ENCODE data around the gene ROBO2. TPM values are rescaled to one million over a fixed set of nuclear protein-coding genes. Genes with fewer than 3 reads are reported as not detected.

Gene ROBO2
- polyA plus RNA-seq, 1 donor from 2014 or later = 55.5 TPM

GRCh38 chr3:77620009-77620408 lies 580.1 kb downstream of the ROBO2 start:
- Histone ChIP-seq H3K9ac (ENCODE audit: low read length) (no peak overlapping the region), H3K9me3 (ENCODE audit: low read length) (no peaks in the 10 kb centered on the region), H3K36me3 (ENCODE audit: insufficient read depth, low read length) (peaks cover 3% of the 10 kb centered on the region), H3K4me2 (ENCODE audit: low read length) (no peak overlapping the region), H3K27ac (ENCODE audit: low read length) (no peak overlapping the region), H3K4me3 (ENCODE audit: low read length) (no peak overlapping the region), H2AFZ (ENCODE audit: low read depth, low read length) (no peak overlapping the region), H3K27me3 (ENCODE audit: insufficient read depth, low read depth, low read length) (no peaks in the 10 kb centered on the region), H3F3A (ENCODE audit: insufficient read depth, low read length, poor library complexity, severe bottlenecking) (no peaks in the 10 kb centered on the region), H3K9me2 (ENCODE audit: insufficient read depth, low read length) (no peaks in the 10 kb centered on the region), H3K79me2 (replicated peaks; ENCODE audit: insufficient read depth, low read length) (no peaks in the 10 kb centered on the region), H4K20me1 (ENCODE audit: insufficient read depth) (no peaks in the 10 kb centered on the region)
- TF ChIP-seq RAD21 (conservative IDR thresholded peaks at IDR 0.05) (no peak), MXI1 (conservative IDR thresholded peaks at IDR 0.05; ENCODE audit: poor library complexity, severe bottlenecking) (no peak), SMC3 (conservative IDR thresholded peaks at IDR 0.05; ENCODE audit: poor library complexity) (no peak), EZH2 (IDR thresholded peaks at IDR 0.05; ENCODE audit: borderline replicate concordance, insufficient read depth, low read length, poor library complexity, severe bottlenecking) (no peak), CTCF (IDR thresholded peaks at IDR 0.05; ENCODE audit: poor library complexity, severe bottlenecking) (no peak), EP300 (conservative IDR thresholded peaks at IDR 0.05; ENCODE audit: poor library complexity, severe bottlenecking) (no peak), REST (IDR thresholded peaks at IDR 0.05; ENCODE audit: borderline replicate concordance) (no peak), TAF1 (IDR thresholded peaks at IDR 0.05; ENCODE audit: low read depth) (no peak), POLR2AphosphoS5 (IDR thresholded peaks at IDR 0.05) (no peak)

- no peak overlapping the region for H3K9ac ChIP-seq (ENCODE audit: low read length)
- no peak for TF ChIP-seq POLR2AphosphoS5 (IDR thresholded peaks at IDR 0.05)
- no peak for TF ChIP-seq EP300 (conservative IDR thresholded peaks at IDR 0.05; ENCODE audit: poor library complexity, severe bottlenecking)
- TF ChIP-seq RAD21 (conservative IDR thresholded peaks at IDR 0.05) = no peak
- TF ChIP-seq CTCF (IDR thresholded peaks at IDR 0.05; ENCODE audit: poor library complexity, severe bottlenecking) = no peak
- no peak for TF ChIP-seq TAF1 (IDR thresholded peaks at IDR 0.05; ENCODE audit: low read depth)
- TF ChIP-seq REST (IDR thresholded peaks at IDR 0.05; ENCODE audit: borderline replicate concordance) = no peak
- TF ChIP-seq MXI1 (conservative IDR thresholded peaks at IDR 0.05; ENCODE audit: poor library complexity, severe bottlenecking) = no peak
- TF ChIP-seq SMC3 (conservative IDR thresholded peaks at IDR 0.05; ENCODE audit: poor library complexity) = no peak
- TF ChIP-seq EZH2 (IDR thresholded peaks at IDR 0.05; ENCODE audit: borderline replicate concordance, insufficient read depth, low read length, poor library complexity, severe bottlenecking) = no peak
- no peaks in the 10 kb centered on the region for H4K20me1 ChIP-seq (ENCODE audit: insufficient read depth)
- H3K36me3 ChIP-seq (ENCODE audit: insufficient read depth, low read length) = no peaks in the 10 kb centered on the region
- H3K79me2 ChIP-seq (replicated peaks; ENCODE audit: insufficient read depth, low read length) = no peaks in the 10 kb centered on the region
- no peaks in the 10 kb centered on the region for H3K27me3 ChIP-seq (ENCODE audit: insufficient read depth, low read depth, low read length)
- no peaks in the 10 kb centered on the region for H3K9me2 ChIP-seq (ENCODE audit: insufficient read depth, low read length)
- H2AFZ ChIP-seq (ENCODE audit: low read depth, low read length) = no peak overlapping the region
- H3K4me3 ChIP-seq (ENCODE audit: low read length) = no peak overlapping the region
- H3K9me3 ChIP-seq (ENCODE audit: low read length) = no peaks in the 10 kb centered on the region
- H3K27ac ChIP-seq (ENCODE audit: low read length) = no peak overlapping the region
- no peak overlapping the region for H3K4me2 ChIP-seq (ENCODE audit: low read length)
- H3F3A ChIP-seq (ENCODE audit: insufficient read depth, low read length, poor library complexity, severe bottlenecking) = no peaks in the 10 kb centered on the region
Measured at GRCh38 chr3:77623500-77623899, 583.6 kb downstream of the ROBO2 start.
